GM21619 (cell line): ENCODE data around the gene ACVRL1.
A peak's percentile ranks its signal among the peaks of the same experiment; 100 is the strongest.

Experiments used
- ATAC-seq: cut with Tn5 transposase; IDR thresholded peaks from one replicate; pipeline ENCODE4 v1.9.1; 2021; ENCODE audit not compliant: unreplicated experiment

Gene ACVRL1

DNA sequence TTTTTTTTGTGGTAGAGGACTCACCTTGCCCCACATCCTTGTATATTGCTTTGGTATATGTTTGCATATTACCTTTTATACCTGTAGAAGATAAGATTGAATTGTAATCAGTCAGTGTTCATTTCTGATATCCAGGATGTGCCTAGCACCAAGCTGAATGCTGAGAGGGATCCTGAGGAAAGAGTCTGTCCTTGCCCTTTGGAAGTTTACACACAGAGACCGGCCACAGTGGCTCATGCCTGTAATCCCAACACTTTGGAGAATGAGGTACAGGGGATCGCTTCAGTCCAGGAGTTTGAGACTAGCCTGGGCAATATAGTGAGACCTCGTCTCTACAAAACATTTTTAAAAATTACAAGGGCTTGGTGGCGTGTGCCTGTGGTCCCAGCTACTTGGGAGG lies 52.6 kb downstream of the ACVRL1 start:
- no peak for ATAC-seq

DNA sequence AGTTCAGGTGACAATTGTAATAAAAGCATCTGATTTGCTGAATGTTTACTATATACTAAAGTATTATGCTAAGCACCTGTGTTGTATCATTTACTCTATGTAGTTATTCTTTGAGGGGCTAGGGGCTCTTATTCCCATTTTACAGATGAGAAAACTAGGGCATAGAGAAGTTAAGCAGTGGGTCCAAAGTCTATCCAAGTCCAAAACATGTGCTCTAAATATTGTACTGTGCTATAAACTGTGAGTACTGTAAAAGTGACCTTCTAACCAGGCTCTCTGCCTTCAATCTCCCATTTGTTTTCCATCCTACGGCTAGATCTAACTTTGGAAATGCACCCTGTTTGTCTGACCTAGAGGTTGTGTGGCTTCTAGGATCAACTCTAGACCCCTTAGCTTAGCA lies 53.2 kb downstream of the ACVRL1 start:
- no peak for ATAC-seq

DNA sequence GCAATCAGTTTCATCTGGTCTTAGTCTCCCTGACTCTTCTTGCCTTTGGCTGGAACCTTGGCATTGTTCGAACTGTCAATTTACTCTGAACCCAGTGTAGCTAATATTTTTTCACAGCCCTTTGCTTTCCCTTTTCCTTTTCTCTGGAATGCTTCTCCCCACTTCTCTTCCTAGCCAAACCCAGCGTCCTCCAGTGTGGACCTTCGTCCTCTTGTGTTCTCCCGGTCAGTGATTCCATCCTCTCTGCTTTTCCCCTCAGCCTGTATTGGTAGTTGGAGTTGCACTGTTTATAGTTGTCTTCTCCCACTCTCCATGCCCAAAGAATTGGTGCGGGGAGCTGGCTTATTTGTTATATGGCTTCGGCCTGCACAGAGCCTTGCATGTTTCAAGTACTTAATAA lies 53.6 kb downstream of the ACVRL1 start:
- no peak for ATAC-seq

DNA sequence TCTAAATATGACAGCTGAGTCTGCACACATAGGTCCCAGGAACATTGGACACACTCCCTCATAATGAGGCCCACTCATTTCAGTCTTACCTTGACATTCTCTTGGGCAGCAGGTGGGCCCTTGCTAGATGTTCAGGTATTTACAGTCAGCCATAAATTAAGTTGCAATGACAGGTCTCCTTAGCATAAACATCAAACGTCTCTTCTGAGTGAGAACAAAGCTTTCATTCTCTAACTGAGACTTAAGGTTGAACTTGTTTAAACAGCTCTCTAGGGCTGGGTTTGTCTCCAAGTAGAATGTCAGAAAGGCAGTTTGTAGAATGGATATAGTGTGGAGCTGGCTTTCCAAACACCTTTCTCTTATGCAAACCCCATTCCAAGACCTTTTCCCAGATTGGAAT lies 54.5 kb downstream of the ACVRL1 start:
- ATAC-seq = no peak

DNA sequence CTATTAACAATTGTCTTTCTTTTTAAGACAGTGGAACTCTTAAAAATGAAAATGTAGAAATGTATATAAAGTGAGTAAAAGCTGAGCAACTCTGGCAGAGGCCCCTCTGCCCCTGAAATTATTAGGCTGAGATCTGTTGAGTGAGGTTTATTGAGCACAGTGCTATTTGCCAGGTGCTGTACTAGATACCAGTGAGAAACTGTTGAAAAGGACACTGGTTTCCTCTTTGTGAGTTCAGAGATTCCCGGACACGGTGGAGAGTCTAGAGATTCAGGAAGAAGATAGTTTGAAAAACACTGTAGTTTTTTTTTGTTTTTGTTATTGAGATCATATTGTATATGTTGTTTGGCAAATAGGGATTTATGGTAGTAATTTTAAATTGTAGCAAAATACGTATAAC lies 55.4 kb downstream of the ACVRL1 start:
- no peak for ATAC-seq

DNA sequence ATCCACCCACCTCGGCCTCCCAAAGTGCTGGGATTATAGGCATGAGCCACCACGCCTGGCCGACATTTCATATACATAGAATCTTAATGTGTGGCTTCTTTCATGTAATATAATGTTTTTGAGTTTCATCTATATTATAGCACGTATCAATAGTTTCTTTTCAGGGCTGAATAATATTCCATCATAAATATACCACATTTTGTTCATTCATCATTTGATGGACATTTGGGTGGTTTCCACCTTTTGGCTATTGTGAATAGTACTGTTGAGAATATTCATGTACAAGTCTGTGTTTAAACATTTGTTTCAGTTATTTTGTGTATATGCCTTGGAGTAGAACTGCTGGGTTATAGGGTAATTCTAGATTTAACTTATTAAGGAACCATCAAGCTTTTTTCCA lies 56.2 kb downstream of the ACVRL1 start:
- no peak for ATAC-seq

DNA sequence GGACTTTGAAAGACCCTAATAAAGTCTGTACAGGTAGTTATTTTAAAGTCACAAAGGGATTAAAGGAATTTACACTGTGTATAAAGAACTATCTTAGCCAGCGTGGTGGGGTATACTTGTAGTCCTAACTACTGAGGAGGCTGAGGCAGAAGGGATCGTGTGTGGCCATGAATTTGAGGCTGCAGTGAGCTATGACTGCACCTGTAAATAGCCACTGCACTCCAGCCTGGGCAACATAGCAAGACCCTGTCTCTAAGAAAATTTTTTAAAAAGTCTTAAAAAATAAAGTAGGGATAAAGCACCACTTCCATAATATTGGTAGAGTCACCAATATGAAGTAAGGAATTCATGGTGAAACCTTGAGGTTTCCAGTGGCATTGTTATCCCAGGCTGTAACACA lies 62.3 kb downstream of the ACVRL1 start:
- ATAC-seq = no peak

DNA sequence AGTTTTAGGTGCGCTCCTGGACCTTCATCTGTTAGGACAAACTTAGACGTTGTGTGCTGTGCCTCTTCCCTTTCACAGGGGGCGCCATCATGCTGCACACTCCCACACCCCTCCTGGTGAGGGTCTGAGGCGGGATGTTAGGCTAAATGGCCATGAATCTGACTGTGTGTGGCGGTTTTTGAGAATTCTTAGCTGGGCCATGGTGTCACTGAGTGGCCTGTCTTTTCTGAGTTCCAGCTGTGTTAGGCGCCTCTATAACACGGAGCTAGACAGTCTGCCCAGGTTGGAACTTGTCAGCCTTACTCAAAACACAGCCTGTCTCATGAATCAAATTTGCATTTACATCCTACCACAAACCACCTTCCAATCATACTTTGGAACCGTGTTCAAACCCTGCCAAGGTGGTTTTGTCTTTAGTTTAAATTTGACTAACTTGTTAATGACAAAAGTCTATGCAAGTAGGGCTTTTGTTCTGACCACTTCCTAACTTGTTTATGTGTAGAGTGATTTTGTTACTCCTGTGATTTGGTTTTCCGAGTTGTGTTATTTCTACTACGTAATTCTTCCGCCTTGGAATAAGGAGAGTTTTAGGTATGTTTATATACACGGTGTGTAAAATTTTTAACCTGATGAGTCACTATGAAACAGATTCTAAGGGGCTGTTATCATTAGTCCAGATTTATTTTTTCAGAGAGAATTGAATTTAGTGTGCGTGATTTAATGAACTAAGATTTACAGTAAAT lies 63.8 kb downstream of the ACVRL1 start:
- ATAC-seq = peak; percentile 88

DNA sequence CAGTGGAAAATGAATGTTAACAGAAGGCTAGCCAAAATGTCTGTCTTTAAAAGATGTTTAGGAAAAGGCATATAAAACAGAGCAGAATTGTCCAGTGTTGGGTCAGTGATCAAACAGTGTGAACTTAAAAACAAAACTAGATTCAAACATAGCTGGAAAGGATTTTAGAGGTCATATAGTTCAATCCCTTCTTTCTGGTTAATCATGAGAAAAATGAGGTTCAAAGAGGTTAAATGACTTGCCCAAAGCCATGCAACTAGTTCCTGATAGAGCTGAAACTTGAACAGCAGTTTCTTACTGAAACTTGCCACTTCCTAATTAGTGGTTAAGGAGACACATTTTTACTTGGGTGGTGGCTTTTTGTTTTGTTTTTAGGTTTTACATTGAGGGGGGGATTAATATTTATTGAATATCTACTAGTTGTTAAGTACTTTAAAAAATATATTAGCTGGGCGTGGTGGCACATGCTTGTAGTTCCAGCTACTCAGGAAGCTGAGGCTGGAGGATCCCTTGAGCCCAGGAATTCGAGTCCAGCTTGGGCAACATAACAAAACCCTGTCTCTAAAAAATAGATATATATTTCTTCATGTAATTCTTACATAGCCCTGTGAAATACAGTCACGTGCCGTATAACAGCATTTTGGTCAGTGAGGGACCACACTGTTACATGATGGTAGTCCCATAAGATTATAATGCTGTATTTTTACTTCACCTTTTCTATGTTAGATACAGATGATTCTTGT lies 64.5 kb downstream of the ACVRL1 start:
- peak; percentile 44 for ATAC-seq

DNA sequence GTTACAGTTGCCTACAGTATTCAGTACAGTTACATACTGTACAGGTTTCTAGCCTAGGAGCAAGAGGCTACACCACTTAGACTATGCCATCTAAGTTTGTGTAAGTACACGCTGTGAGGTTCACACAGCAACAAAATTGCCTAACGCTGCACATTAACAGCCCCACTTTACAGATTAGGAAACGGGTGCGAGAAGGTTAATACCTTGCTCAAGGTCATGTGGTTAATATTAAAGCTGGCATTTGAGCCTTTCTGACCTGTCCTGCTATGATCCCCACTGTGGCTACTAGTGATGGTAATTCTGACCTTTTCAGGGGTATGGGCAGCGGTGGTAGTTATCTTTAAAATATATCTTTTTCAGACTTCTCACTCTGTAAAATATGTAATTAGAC lies 65.1 kb downstream of the ACVRL1 start:
- ATAC-seq = no peak

DNA sequence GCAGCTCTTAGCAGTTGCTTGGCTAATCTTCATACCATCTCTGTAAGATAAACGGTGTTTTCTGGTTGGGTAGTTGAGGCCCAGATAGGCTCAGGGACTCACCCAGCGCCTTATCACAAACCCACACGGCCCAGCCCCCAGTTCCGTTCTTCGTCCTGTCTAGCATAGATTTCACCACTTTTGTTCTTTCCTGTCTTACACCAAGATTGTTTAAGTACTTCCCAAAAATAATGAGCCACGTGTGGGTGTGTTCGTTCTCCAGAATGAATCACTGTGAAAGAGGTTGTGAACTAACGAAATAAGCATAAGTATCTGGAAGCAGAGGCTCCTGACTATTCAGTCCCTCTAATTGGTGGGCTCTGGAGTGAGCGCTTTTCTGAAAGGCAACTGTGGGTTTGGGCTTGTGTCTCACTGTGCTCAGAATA lies 65.6 kb downstream of the ACVRL1 start:
- no peak for ATAC-seq
